Measurements from ENCODE around the gene RASSF1.

Gene RASSF1

GRCh38 chr3:50325497-50326181, 15.0 kb downstream of the RASSF1 start:
- ATAC-seq = no peak
- no peak overlapping the region for H3K27ac Mint-ChIP-seq
- H3K27me3 Mint-ChIP-seq = no peaks in the 10 kb centered on the region
- H3K9me3 Mint-ChIP-seq = no peaks in the 10 kb centered on the region
- H3K4me3 Mint-ChIP-seq = no peak overlapping the region
- peaks cover 58% of the 10 kb centered on the region for H3K4me1 Mint-ChIP-seq
- H3K36me3 Mint-ChIP-seq = peaks cover 22% of the 10 kb centered on the region

GRCh38 chr3:50325113-50325480, 15.5 kb downstream of the RASSF1 start:
- no peak for ATAC-seq
- H3K27me3 Mint-ChIP-seq = no peaks in the 10 kb centered on the region
- peaks cover 17% of the 10 kb centered on the region for H3K36me3 Mint-ChIP-seq
- H3K9me3 Mint-ChIP-seq = no peaks in the 10 kb centered on the region
- no peak overlapping the region for H3K27ac Mint-ChIP-seq
- H3K4me1 Mint-ChIP-seq = peaks cover 63% of the 10 kb centered on the region
- H3K4me3 Mint-ChIP-seq = no peak overlapping the region

GRCh38 chr3:50324351-50325112, 16.1 kb downstream of the RASSF1 start:
- H3K4me1 Mint-ChIP-seq = peaks cover 69% of the 10 kb centered on the region
- H3K4me3 Mint-ChIP-seq = no peak overlapping the region
- peaks cover 12% of the 10 kb centered on the region for H3K36me3 Mint-ChIP-seq
- peak overlapping the region; percentile 5 for H3K27ac Mint-ChIP-seq
- ATAC-seq = no peak
- H3K9me3 Mint-ChIP-seq = no peaks in the 10 kb centered on the region
- no peaks in the 10 kb centered on the region for H3K27me3 Mint-ChIP-seq

- Mint-ChIP-seq H3K9me3 (no peaks in the 10 kb centered on the region), H3K27me3 (no peaks in the 10 kb centered on the region), H3K4me1 (peaks cover 77% of the 10 kb centered on the region), H3K36me3 (peaks cover 12% of the 10 kb centered on the region), H3K27ac (peak overlapping the region; percentile 5), H3K4me3 (no peak overlapping the region)
- ATAC-seq = no peak
Observed at GRCh38 chr3:50323614-50324199, 16.9 kb downstream of the RASSF1 start.

GRCh38 chr3:50323092-50323600, 17.5 kb downstream of the RASSF1 start:
- ATAC-seq = no peak
- peaks cover 77% of the 10 kb centered on the region for H3K4me1 Mint-ChIP-seq
- H3K36me3 Mint-ChIP-seq = peaks cover 12% of the 10 kb centered on the region

GRCh38 chr3:50322386-50323091, 18.1 kb downstream of the RASSF1 start, which contains the start of gene HYAL2:
Gene HYAL2 (minus strand): TSS chr3:50322745. CDS start chr3:50320489, 2,256 bp downstream.
- H3K4me3 Mint-ChIP-seq = peak within 1 kb of the TSS; percentile 82
- H3K9me3 Mint-ChIP-seq = no peaks in the 10 kb centered on the region
- H3K4me1 Mint-ChIP-seq = peaks cover 79% of the 10 kb centered on the region
- peak within 1 kb of the TSS; percentile 97 for H3K27ac Mint-ChIP-seq
- H3K27me3 Mint-ChIP-seq = no peaks in the 10 kb centered on the region
- peaks cover 12% of the 10 kb centered on the region for H3K36me3 Mint-ChIP-seq
- ATAC-seq = no peak

More at GRCh38 chr3:50323092-50323600, 17.5 kb downstream of the RASSF1 start:
- no peaks in the 10 kb centered on the region for H3K27me3 Mint-ChIP-seq
- H3K27ac Mint-ChIP-seq = peak overlapping the region; percentile 5
- H3K4me3 Mint-ChIP-seq = no peak overlapping the region
- H3K9me3 Mint-ChIP-seq = no peaks in the 10 kb centered on the region

- Mint-ChIP-seq H3K27ac (peak overlapping the region; percentile 97), H3K27me3 (no peaks in the 10 kb centered on the region), H3K4me1 (peaks cover 78% of the 10 kb centered on the region), H3K36me3 (peaks cover 12% of the 10 kb centered on the region), H3K4me3 (peak overlapping the region; percentile 82), H3K9me3 (no peaks in the 10 kb centered on the region)
- no peak for ATAC-seq
Observed at GRCh38 chr3:50322115-50322385, 18.6 kb downstream of the RASSF1 start.

- Mint-ChIP-seq H3K4me1 (peaks cover 78% of the 10 kb centered on the region), H3K9me3 (no peaks in the 10 kb centered on the region), H3K4me3 (peak overlapping the region; percentile 82), H3K27me3 (no peaks in the 10 kb centered on the region), H3K27ac (peak overlapping the region; percentile 97), H3K36me3 (peaks cover 17% of the 10 kb centered on the region)
- ATAC-seq = peak; percentile 90
Observed at GRCh38 chr3:50321336-50322114, 19.1 kb downstream of the RASSF1 start.

GRCh38 chr3:50320853-50321335, 19.7 kb downstream of the RASSF1 start:
- Mint-ChIP-seq H3K27ac (peak overlapping the region; percentile 97), H3K27me3 (no peaks in the 10 kb centered on the region), H3K4me1 (peaks cover 78% of the 10 kb centered on the region), H3K4me3 (peak overlapping the region; percentile 77), H3K9me3 (no peaks in the 10 kb centered on the region), H3K36me3 (peaks cover 21% of the 10 kb centered on the region)
- ATAC-seq = peak; percentile 82

GRCh38 chr3:50319894-50320625, 20.6 kb downstream of the RASSF1 start:
- no peaks in the 10 kb centered on the region for H3K27me3 Mint-ChIP-seq
- peaks cover 77% of the 10 kb centered on the region for H3K4me1 Mint-ChIP-seq
- peak overlapping the region; percentile 77 for H3K4me3 Mint-ChIP-seq
- H3K36me3 Mint-ChIP-seq = peaks cover 16% of the 10 kb centered on the region
- ATAC-seq = no peak
- H3K27ac Mint-ChIP-seq = peak overlapping the region; percentile 97
- no peaks in the 10 kb centered on the region for H3K9me3 Mint-ChIP-seq

GRCh38 chr3:50319181-50319893, 21.3 kb downstream of the RASSF1 start:
- no peaks in the 10 kb centered on the region for H3K9me3 Mint-ChIP-seq
- no peak overlapping the region for H3K27ac Mint-ChIP-seq

GRCh38 chr3:50318615-50319014, 22.0 kb downstream of the RASSF1 start:
- no peak overlapping the region for H3K27ac Mint-ChIP-seq
- peaks cover 8% of the 10 kb centered on the region for H3K36me3 Mint-ChIP-seq
- no peak for ATAC-seq
- no peaks in the 10 kb centered on the region for H3K9me3 Mint-ChIP-seq
- no peak overlapping the region for H3K4me3 Mint-ChIP-seq
- no peaks in the 10 kb centered on the region for H3K27me3 Mint-ChIP-seq
- peaks cover 67% of the 10 kb centered on the region for H3K4me1 Mint-ChIP-seq

More at GRCh38 chr3:50319181-50319893, 21.3 kb downstream of the RASSF1 start:
- peak overlapping the region; percentile 17 for H3K4me3 Mint-ChIP-seq
- no peaks in the 10 kb centered on the region for H3K27me3 Mint-ChIP-seq
- peaks cover 9% of the 10 kb centered on the region for H3K36me3 Mint-ChIP-seq
- no peak for ATAC-seq
- peaks cover 72% of the 10 kb centered on the region for H3K4me1 Mint-ChIP-seq

- Mint-ChIP-seq H3K36me3 (peaks cover 8% of the 10 kb centered on the region), H3K4me3 (no peak overlapping the region), H3K27ac (no peak overlapping the region), H3K27me3 (no peaks in the 10 kb centered on the region), H3K9me3 (no peaks in the 10 kb centered on the region), H3K4me1 (peaks cover 62% of the 10 kb centered on the region)
- ATAC-seq = no peak
Observed at GRCh38 chr3:50318163-50318562, 22.5 kb downstream of the RASSF1 start.

All from stimulated activated memory B cell treated with anti-CD40 and anti-IgM and Interleukin-4, amounts not matched to agents 10 μg/mL and 1 μg/mL and 100 μg/mL, for 72 hours (primary cell).